Muscle of leg (tissue), 11 donors: ENCODE measurements around the gene ENTHD1. TPM values are rescaled to one million over a fixed set of nuclear protein-coding genes. Genes with fewer than 3 reads are reported as not detected.

Experiments
- DNase-seq: peaks from one replicate; pipeline ENCODE4 v3.0.0; 2013
- H3K27ac ChIP-seq: one replicate; pipeline ENCODE4 v1.5.1; 2013; ENCODE audit warnings: mild to moderate bottlenecking, low read length, control low read depth
- H3K27me3 ChIP-seq: one replicate; pipeline ENCODE4 v1.6.1; 2013; ENCODE audit warnings: low read length; ENCODE audit not compliant: control insufficient read depth, insufficient read depth
- H3K36me3 ChIP-seq: one replicate; pipeline ENCODE4 v1.6.1; 2013; ENCODE audit warnings: low read length; ENCODE audit not compliant: control insufficient read depth, insufficient read depth
- H3K4me1 ChIP-seq: one replicate; pipeline ENCODE4 v1.6.1; 2013; ENCODE audit warnings: low read length; ENCODE audit not compliant: control insufficient read depth, insufficient read depth
- H3K4me3 ChIP-seq: one replicate; pipeline ENCODE4 v1.5.1; 2013; ENCODE audit warnings: low read length, control low read depth
- H3K9me3 ChIP-seq: replicated peaks from 2 replicates; pipeline ENCODE4 v1.6.1; 2013; ENCODE audit warnings: low read depth, low read length; ENCODE audit not compliant: control insufficient read depth
- WGBS: methylation state at CpG from one replicate; pipeline ENCODE4 v1.1.5; 2013; ENCODE audit warnings: missing lambda C conversion rate; ENCODE audit not compliant: insufficient coverage; 5-methylcytosine and 5-hydroxymethylcytosine counted together
- polyA plus RNA-seq, 8 donors: library from polyadenylated mRNA; unstranded; fragments of 120-200 nt; gene quantifications; one replicate each; pipeline versions ENCODE4 v1.2.1 to v1.2.3, GENCODE V29; 2013; ENCODE audit warnings: inconsistent platforms in 1 of 8, low replicate concordance in 1 of 8; ENCODE audit not compliant: insufficient read length in 8 of 8, insufficient read depth in 1 of 8
- total RNA-seq: library from RNA; stranded (reverse); fragments of 120-200 nt; gene quantifications from one replicate; pipeline ENCODE4 v1.2.4, GENCODE V29; 2013

The ENTHD1 gene
- total and polyA plus RNA-seq, 9 donors, result not detected

DNA sequence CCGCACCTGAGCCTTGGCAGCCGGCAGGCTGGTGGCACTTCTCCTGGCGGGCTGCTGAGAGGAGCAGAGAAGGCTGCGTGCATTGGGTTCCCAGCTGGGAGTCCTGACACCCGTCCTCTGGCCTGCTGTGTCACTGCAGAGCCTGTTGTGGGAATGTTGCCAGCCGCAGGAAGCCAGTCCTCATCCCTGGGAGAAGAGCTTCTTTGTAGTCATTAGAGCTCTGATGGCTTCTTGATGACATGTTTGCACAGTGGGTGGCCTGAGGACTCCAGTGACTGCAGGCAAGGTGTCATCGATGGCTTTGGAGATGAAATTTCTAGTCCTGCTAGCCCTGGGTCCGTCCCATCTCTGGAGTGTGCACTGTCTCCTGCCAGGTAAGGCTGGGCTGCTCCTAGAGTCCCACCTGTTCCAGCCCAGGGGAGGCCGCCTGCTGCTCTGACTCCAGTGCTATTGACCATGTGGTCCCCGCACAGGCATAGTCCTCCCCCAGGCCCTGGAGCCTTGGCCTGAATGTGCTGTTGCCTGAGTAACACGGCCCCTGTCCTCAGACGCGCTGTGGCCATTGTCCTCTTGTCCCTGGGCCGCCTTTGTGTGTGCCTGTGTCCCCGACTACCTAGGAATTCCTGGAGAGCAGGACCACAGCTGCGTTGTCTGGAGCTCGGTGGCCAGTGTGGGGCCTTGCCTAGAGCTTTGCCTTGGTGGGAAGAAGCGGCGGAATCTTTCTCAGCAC, 193.8 kb downstream of the ENTHD1 start:
- DNase-seq, result no peak
- peaks cover 42% of the 10 kb centered on the region for H3K4me1 ChIP-seq
- H3K36me3 ChIP-seq, result no peaks in the 10 kb centered on the region
- no peaks in the 10 kb centered on the region for H3K9me3 ChIP-seq
- 78% methylated on average over 19 of the region's 19 CpGs for WGBS
- no peak overlapping the region for H3K4me3 ChIP-seq
- no peak overlapping the region for H3K27ac ChIP-seq
- H3K27me3 ChIP-seq, result peaks cover 47% of the 10 kb centered on the region

GRCh38 chr22:39697790-39698430, 195.7 kb downstream of the ENTHD1 start:
- Histone ChIP-seq H3K36me3 (no peaks in the 10 kb centered on the region), H3K27ac (no peak overlapping the region), H3K27me3 (peaks cover 57% of the 10 kb centered on the region), H3K9me3 (no peaks in the 10 kb centered on the region), H3K4me3 (no peak overlapping the region), H3K4me1 (peaks cover 23% of the 10 kb centered on the region)
- 47% methylated on average over 5 of the region's 14 CpGs for WGBS
- DNase-seq, result no peak

- H3K4me3 ChIP-seq, result no peak overlapping the region
- DNase-seq, result no peak
- 60% methylated on average over 14 of the region's 14 CpGs for WGBS
- H3K27ac ChIP-seq, result no peak overlapping the region
- H3K36me3 ChIP-seq, result no peaks in the 10 kb centered on the region
- H3K27me3 ChIP-seq, result peaks cover 59% of the 10 kb centered on the region
- peaks cover 10% of the 10 kb centered on the region for H3K4me1 ChIP-seq
- no peaks in the 10 kb centered on the region for H3K9me3 ChIP-seq
Measured at GRCh38 chr22:39693943-39694500, 199.5 kb downstream of the ENTHD1 start.

Other genes with a start within 250 kb of the ENTHD1 start
- 0.40 TPM for gene GRAP2, start 7.3 kb upstream of the ENTHD1 start, total RNA-seq
- under 1 TPM; 0.47 to 0.80 (median 0.72) TPM for gene GRAP2, start 7.3 kb upstream of the ENTHD1 start, polyA plus RNA-seq
- gene TMA7B, start 66.6 kb upstream of the ENTHD1 start, total RNA-seq, result 0.04 TPM
- gene TMA7B, start 66.6 kb upstream of the ENTHD1 start, polyA plus RNA-seq, result under 1 TPM in 2 of 8 donors, not detected in 6; 0.10 to 0.12 TPM
- gene FAM83F, start 101.2 kb upstream of the ENTHD1 start, total RNA-seq, result 0.09 TPM
- gene FAM83F, start 101.2 kb upstream of the ENTHD1 start, polyA plus RNA-seq, result under 1 TPM; 0.06 to 0.82 (median 0.28) TPM